IMR-90 (cell line): ENCODE results near the gene EIF4ENIF1. TPM values are rescaled to one million over a fixed set of nuclear protein-coding genes. Genes with fewer than 3 reads are reported as not detected.

ENCODE experiments used
- ATAC-seq: fragments of 200-7000 bp; cut with Tn5 transposase; 2 replicates; pipeline ENCODE4 v1.9.1; 2020; ENCODE audit warnings: low read depth, mild to moderate bottlenecking, moderate library complexity
- BruUV-seq: library from RNA; stranded (reverse); fragments of 400-500 nt; replicated peaks from 2 replicates; lab custom pipeline; 2021; lab: Mats Ljungman, UMichigan
- CTCF ChIA-PET: fragments of 300-600 bp; formaldehyde crosslinking; extraction: SDS; loops from one replicate; lab custom pipeline; 2021; ENCODE audit warnings: antibody characterized with exemption; lab: Yijun Ruan, JAX
- POLR2A ChIA-PET: fragments of 300-600 bp; sonication (Branson Sonifier 250); formaldehyde crosslinking; loops from one replicate; lab custom pipeline; 2022; ENCODE audit warnings: antibody characterized with exemption; ENCODE audit not compliant: unreplicated experiment; lab: Charles Lee
- DNase-seq: peaks from one replicate; pipeline ENCODE4 v3.0.0; 2013
- H2AFZ ChIP-seq: replicated peaks from 2 replicates; pipeline ENCODE3; 2013; ENCODE audit warnings: low read length, mild to moderate bottlenecking; ENCODE audit not compliant: poor library complexity
- H2AK5ac ChIP-seq: 2 replicates; pipeline ENCODE4 v1.6.1; 2013; ENCODE audit warnings: low read depth, low read length, inconsistent platforms
- H2AK9ac ChIP-seq: replicated peaks from 2 replicates; pipeline ENCODE3; 2013; ENCODE audit warnings: mild to moderate bottlenecking, low read depth, low read length, moderate library complexity; ENCODE audit not compliant: poor library complexity
- H2BK120ac ChIP-seq: 2 replicates; pipeline ENCODE4 v1.6.1; 2013; ENCODE audit warnings: low read depth, low read length, inconsistent platforms
- H2BK15ac ChIP-seq: 3 replicates; pipeline ENCODE4 v1.6.1; 2013; ENCODE audit warnings: low read depth, low read length, inconsistent platforms
- H2BK20ac ChIP-seq: 2 replicates; pipeline ENCODE4 v1.6.1; 2013; ENCODE audit warnings: low read depth, mild to moderate bottlenecking, inconsistent platforms, low read length, moderate library complexity
- H2BK5ac ChIP-seq: 2 replicates; pipeline ENCODE4 v1.6.1; 2013; ENCODE audit warnings: mild to moderate bottlenecking, low read depth, low read length, inconsistent platforms; ENCODE audit not compliant: poor library complexity, severe bottlenecking
- H3K14ac ChIP-seq: replicated peaks from 2 replicates; pipeline ENCODE4 v1.6.1; 2013; ENCODE audit warnings: low read depth, low read length, inconsistent platforms
- H3K18ac ChIP-seq: 2 replicates; pipeline ENCODE4 v1.6.1; 2013; ENCODE audit warnings: low read depth, low read length, control low read depth
- H3K23ac ChIP-seq: 2 replicates; pipeline ENCODE4 v1.6.1; 2013; ENCODE audit warnings: low read depth, low read length, inconsistent platforms
- H3K27ac ChIP-seq: 2 replicates; pipeline ENCODE4 v1.5.1; 2013; ENCODE audit warnings: mild to moderate bottlenecking, control low read depth, low read length; ENCODE audit not compliant: insufficient read depth
- H3K27me3 ChIP-seq: 2 replicates; pipeline ENCODE4 v1.6.1; 2013; ENCODE audit warnings: low read length; ENCODE audit not compliant: control insufficient read depth, insufficient read depth
- H3K36me3 ChIP-seq: 2 replicates; pipeline ENCODE4 v1.6.1; 2013; ENCODE audit warnings: low read length, mixed read lengths; ENCODE audit not compliant: control insufficient read depth, insufficient read depth
- H3K4ac ChIP-seq: 2 replicates; pipeline ENCODE4 v1.6.1; 2013; ENCODE audit warnings: low read depth, low read length, inconsistent platforms
- H3K4me1 ChIP-seq: 2 replicates; pipeline ENCODE4 v1.6.1; 2013; ENCODE audit warnings: low read length, mixed read lengths; ENCODE audit not compliant: control insufficient read depth, insufficient read depth
- H3K4me2 ChIP-seq: 2 replicates; pipeline ENCODE4 v1.6.1; 2013; ENCODE audit warnings: low read depth, mild to moderate bottlenecking, control low read depth, low read length, moderate library complexity
- H3K4me3 ChIP-seq: 2 replicates; pipeline ENCODE4 v1.5.1; 2013; ENCODE audit warnings: low read depth, mild to moderate bottlenecking, control low read depth, low read length, moderate library complexity; ENCODE audit not compliant: insufficient read depth
- H3K56ac ChIP-seq: 2 replicates; pipeline ENCODE4 v1.6.1; 2013; ENCODE audit warnings: low read length, inconsistent platforms; ENCODE audit not compliant: insufficient read depth; ENCODE audit errors: extremely low read depth
- H3K79me1 ChIP-seq, 2 experiments: 2 replicates each; pipeline ENCODE4 v1.6.1; 2013; ENCODE audit warnings: low read length in 2 of 2, inconsistent platforms in 1 of 2, low read depth in 1 of 2
- H3K9ac ChIP-seq: 2 replicates; pipeline ENCODE4 v1.6.1; 2013; ENCODE audit warnings: low read depth, low read length, control low read depth
- H3K9me1 ChIP-seq: 2 replicates; pipeline ENCODE4 v1.6.1; 2013; ENCODE audit warnings: low read length, inconsistent platforms; ENCODE audit not compliant: insufficient read depth
- H3K9me3 ChIP-seq: 2 replicates; pipeline ENCODE4 v1.6.1; 2013; ENCODE audit warnings: low read length; ENCODE audit not compliant: control insufficient read depth, insufficient read depth
- H4K20me1 ChIP-seq: 2 replicates; pipeline ENCODE4 v1.6.1; 2013; ENCODE audit warnings: low read length, inconsistent platforms; ENCODE audit not compliant: insufficient read depth
- H4K5ac ChIP-seq: 2 replicates; pipeline ENCODE4 v1.6.1; 2013; ENCODE audit warnings: mild to moderate bottlenecking, low read depth, low read length, control low read depth
- H4K8ac ChIP-seq, 2 experiments: 2 replicates each; pipeline ENCODE4 v1.6.1; 2013; ENCODE audit warnings: low read depth in 2 of 2, low read length in 2 of 2, control low read depth in 1 of 2, inconsistent platforms in 1 of 2
- H4K91ac ChIP-seq: 2 replicates; pipeline ENCODE4 v1.6.1; 2013; ENCODE audit warnings: low read depth, low read length, inconsistent platforms; ENCODE audit not compliant: insufficient read depth
- BHLHE40 ChIP-seq: fragments of 150-350 bp; IDR thresholded peaks from 2 replicates; pipeline ENCODE4 v1.6.1; 2016; ENCODE audit warnings: mild to moderate bottlenecking, low read depth, low read length
- CEBPB ChIP-seq: IDR thresholded peaks from 2 replicates; pipeline ENCODE4 v1.6.1; 2012; ENCODE audit warnings: low read depth, low read length, improper control_type of control experiment
- ELK1 ChIP-seq: fragments of 150-350 bp; IDR thresholded peaks from 2 replicates; pipeline ENCODE4 v1.6.1; 2016; ENCODE audit warnings: low read depth, mild to moderate bottlenecking, low read length, moderate library complexity, borderline replicate concordance
- FOS ChIP-seq: fragments of 150-350 bp; IDR thresholded peaks from 2 replicates; pipeline ENCODE4 v1.6.1; 2016; ENCODE audit warnings: low read depth, low read length
- MAFK ChIP-seq: IDR thresholded peaks from 2 replicates; pipeline ENCODE4 v1.6.1; 2012; ENCODE audit warnings: low read depth, low read length, improper control_type of control experiment
- MAZ ChIP-seq: IDR thresholded peaks from 2 replicates; pipeline ENCODE4 v1.6.1; 2012; ENCODE audit warnings: low read depth, mild to moderate bottlenecking, low read length, improper control_type of control experiment, moderate library complexity, borderline replicate concordance
- MXI1 ChIP-seq: IDR thresholded peaks from 2 replicates; pipeline ENCODE4 v1.6.1; 2012; ENCODE audit warnings: low read depth, mild to moderate bottlenecking, low read length, moderate library complexity, borderline replicate concordance
- NFE2L2 ChIP-seq: fragments of 150-350 bp; IDR thresholded peaks from 2 replicates; pipeline ENCODE4 v1.6.1; 2016; ENCODE audit warnings: low read depth, mild to moderate bottlenecking, low read length
- POLR2A ChIP-seq: IDR thresholded peaks from 2 replicates; pipeline ENCODE4 v1.6.1; 2012; ENCODE audit warnings: mild to moderate bottlenecking, low read depth, low read length
- RCOR1 ChIP-seq: IDR thresholded peaks from 2 replicates; pipeline ENCODE4 v1.6.1; 2012; ENCODE audit warnings: mild to moderate bottlenecking, low read length, improper control_type of control experiment; ENCODE audit not compliant: insufficient replicate concordance
- RFX5 ChIP-seq: IDR thresholded peaks from 2 replicates; pipeline ENCODE4 v1.8.0; 2012; ENCODE audit warnings: low read depth, mild to moderate bottlenecking, low read length, moderate library complexity
- SMC3 ChIP-seq: fragments of 150-350 bp; IDR thresholded peaks from 2 replicates; pipeline ENCODE4 v1.6.1; 2016; ENCODE audit warnings: low read depth, mild to moderate bottlenecking, antibody characterized with exemption, low read length, moderate library complexity
- USF2 ChIP-seq: fragments of 150-350 bp; IDR thresholded peaks from 2 replicates; pipeline ENCODE4 v1.6.1; 2017; ENCODE audit warnings: mild to moderate bottlenecking, antibody characterized with exemption, low read length, low read depth
- WGBS, 2 experiments: methylation state at CpG; one replicate each; pipeline versions ENCODE4 v1.1.5 to v1.1.7; 2013; ENCODE audit warnings: missing lambda C conversion rate in 2 of 2; ENCODE audit not compliant: insufficient read length in 1 of 2; ENCODE audit errors: extremely low coverage in 2 of 2; 5-methylcytosine and 5-hydroxymethylcytosine counted together
- dilution Hi-C: fragments of 300-500 bp; cut with HindIII; formaldehyde crosslinking; loops from one replicate; pipeline ENCODE4 v1.14.3; 2018; ENCODE audit warnings: low sequenced_read_pairs; ENCODE audit not compliant: unreplicated experiment
- in situ Hi-C: fragments of 300-500 bp; cut with MboI; formaldehyde crosslinking; loops from 3 replicates; pipeline ENCODE4 v1.14.3; 2019; ENCODE audit warnings: low sequenced_read_pairs, inconsistent platforms, mixed read lengths
- intact Hi-C: fragments of 100-400 bp; cut with micrococcal nuclease; formaldehyde crosslinking; loops from 2 replicates; pipeline ENCODE4 v1.10.0; 2022
- polyA plus RNA-seq, 3 experiments: library from polyadenylated mRNA; depleted of rRNA; stranded (reverse); fragments of >200 nt; gene quantifications; 2 replicates each; pipeline ENCODE4 v1.2.3, GENCODE V29; 2012; ENCODE audit warnings: low replicate concordance in 1 of 3
- total RNA-seq: library from RNA; depleted of rRNA; stranded (reverse); fragments of >200 nt; gene quantifications from 2 replicates; pipeline ENCODE4 v1.2.3, GENCODE V29; 2012

EIF4ENIF1 gene
- total and polyA plus RNA-seq, 2 of the 4 experiments (the other 2 are of a cell fraction): 14.7 to 16.0 TPM

- Histone ChIP-seq H3K79me1 (peaks cover 15 to 24% of the 10 kb centered on the region in 2 experiments), H4K91ac (no peak overlapping the region), H4K20me1 (peaks cover 9% of the 10 kb centered on the region; the same call in 1 of the 2 replicates), H3K18ac (no peak overlapping the region), H2BK15ac (no peak overlapping the region), H3K4me3 (no peak overlapping the region), H3K4ac (no peak overlapping the region), H3K23ac (no peak overlapping the region), H3K27ac (no peak overlapping the region), H2AFZ (no peak overlapping the region), H3K9ac (no peak overlapping the region), H2BK120ac (no peak overlapping the region), H2BK20ac (no peak overlapping the region), H3K9me1 (no peaks in the 10 kb centered on the region), H2BK5ac (no peak overlapping the region), H3K36me3 (peaks cover 26% of the 10 kb centered on the region), H4K8ac (no peak overlapping the region), H2AK9ac (no peak overlapping the region), H3K4me1 (no peaks in the 10 kb centered on the region), H3K4me2 (no peak overlapping the region), H3K56ac (no peak overlapping the region), H4K5ac (no peak overlapping the region), H3K14ac (no peak overlapping the region), H2AK5ac (no peak overlapping the region), H3K9me3 (no peaks in the 10 kb centered on the region), H3K27me3 (no peaks in the 10 kb centered on the region)
- in situ Hi-C loops: no loop called here
- DNase-seq (no peak), ATAC-seq (no peak)
- intact Hi-C loops: no loop called here
- dilution Hi-C loops: no loop called here
- POLR2A ChIA-PET: no interaction called here
- CTCF ChIA-PET: no interaction called here
- BruUV-seq: no TSS peak
- WGBS, 2 experiments: no CpG with 5 or more reads among the region's 4 CpGs
- no peak for TF ChIP-seq NFE2L2
- TF ChIP-seq USF2: no peak
- no peak for TF ChIP-seq BHLHE40
- TF ChIP-seq RFX5: no peak
- no peak for TF ChIP-seq POLR2A
- TF ChIP-seq CEBPB: no peak
- TF ChIP-seq MAFK: no peak
- no peak for TF ChIP-seq SMC3
- no peak for TF ChIP-seq MXI1
- TF ChIP-seq FOS: no peak
- TF ChIP-seq MAZ: no peak
- TF ChIP-seq RCOR1: no peak
- TF ChIP-seq ELK1: no peak
Observed at GRCh38 chr22:31449506-31449905, 40.1 kb downstream of the EIF4ENIF1 start.
